Muscle layer of duodenum (tissue), 2 donors: ENCODE measurements around the gene CFAP410.
"Not testable (repeated sequence)": the region's sequence is repeated elsewhere in the genome, so short reads cannot be mapped to it uniquely, and the experiment has no call there.

ENCODE experiments used
- H3K27ac ChIP-seq: one replicate; pipeline ENCODE4 v1.7.0; 2013; ENCODE audit warnings: mild to moderate bottlenecking, low read length
- H3K27me3 ChIP-seq: one replicate; pipeline ENCODE4 v1.7.0; 2013; ENCODE audit warnings: low read depth, mild to moderate bottlenecking, control low read depth, low read length
- H3K36me3 ChIP-seq, 2 donors: one replicate each; pipeline ENCODE4 v1.7.0; 2013; ENCODE audit warnings: low read length in 2 of 2, control low read depth in 1 of 2, mild to moderate bottlenecking in 1 of 2; ENCODE audit not compliant: insufficient read depth in 2 of 2, control insufficient read depth in 1 of 2
- H3K4me1 ChIP-seq, 2 donors: one replicate each; pipeline ENCODE4 v1.7.0; 2013; ENCODE audit warnings: low read length in 2 of 2, mild to moderate bottlenecking in 2 of 2, control low read depth in 1 of 2, moderate library complexity in 1 of 2; ENCODE audit not compliant: insufficient read depth in 2 of 2, control insufficient read depth in 1 of 2
- H3K4me3 ChIP-seq, 2 donors: one replicate each; pipeline ENCODE4 v1.7.0; 2013; ENCODE audit warnings: low read length in 2 of 2, low read depth in 1 of 2, mild to moderate bottlenecking in 1 of 2
- H3K9me3 ChIP-seq, 2 donors: one replicate each; pipeline ENCODE4 v1.7.0; 2013; ENCODE audit warnings: low read length in 2 of 2, control low read depth in 1 of 2, mild to moderate bottlenecking in 1 of 2; ENCODE audit not compliant: control insufficient read depth in 1 of 2
- donor health status: healthy.

Gene CFAP410

DNA sequence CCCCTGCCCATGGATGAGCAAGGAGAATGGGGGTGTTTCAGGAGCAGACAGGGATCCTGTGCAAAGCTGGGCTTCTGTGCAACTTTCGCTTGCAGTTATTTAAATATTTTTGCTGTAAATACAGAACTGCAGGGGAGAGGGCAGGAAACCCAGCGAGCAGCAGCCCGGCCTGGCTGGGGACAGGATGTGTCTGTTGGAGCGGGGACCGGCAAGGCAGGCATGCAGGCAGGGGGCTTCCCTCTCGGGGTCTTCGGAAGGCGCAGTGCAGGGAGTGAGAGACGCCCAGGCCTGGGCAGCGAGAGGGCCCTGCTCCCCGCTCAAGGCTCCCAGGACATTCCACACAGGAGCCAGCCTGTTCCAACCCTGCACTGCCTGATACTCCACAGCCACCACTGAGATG, 55.2 kb downstream of the CFAP410 start:
- Histone ChIP-seq H3K27ac (no peak overlapping the region), H3K27me3 (no peaks in the 10 kb centered on the region), H3K9me3 (no peaks in the 10 kb centered on the region), H3K4me3 (no peak overlapping the region), H3K36me3 (no peaks in the 10 kb centered on the region), H3K4me1 (peaks cover 0 to 5% of the 10 kb centered on the region in 2 donors)

DNA sequence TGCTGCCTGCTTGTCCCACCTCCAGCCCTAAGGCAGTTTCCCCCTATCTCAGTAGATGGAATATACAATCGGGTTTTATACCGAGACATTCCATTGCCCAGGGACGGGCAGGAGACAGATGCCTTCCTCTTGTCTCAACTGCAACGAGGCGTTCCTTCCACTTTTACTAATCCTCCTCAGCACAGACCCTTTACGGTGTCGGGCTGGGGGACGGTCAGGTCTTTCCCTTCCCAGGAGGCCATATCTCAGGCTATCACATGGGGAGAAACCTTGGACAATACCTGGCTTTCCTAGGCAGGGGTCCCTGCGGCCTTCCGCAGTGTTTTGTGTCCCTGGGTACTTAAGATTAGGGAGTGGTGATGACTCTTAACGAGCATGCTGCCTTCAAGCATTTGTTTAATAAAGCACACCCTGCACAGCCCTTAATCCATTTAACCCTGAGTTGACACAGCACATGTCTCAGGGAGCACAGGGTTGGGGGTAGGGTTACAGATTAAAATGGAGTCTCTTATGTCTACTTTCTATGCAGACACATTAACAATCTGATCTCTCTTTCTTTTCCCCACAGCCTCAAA, 55.9 kb downstream of the CFAP410 start:
- H3K4me1 ChIP-seq, H3K27ac ChIP-seq, H3K9me3 ChIP-seq, H3K4me3 ChIP-seq, H3K36me3 ChIP-seq, H3K27me3 ChIP-seq: not testable (repeated sequence)

- H3K4me1 ChIP-seq: peaks cover 0 to 5% of the 10 kb centered on the region in 2 donors
- no peaks in the 10 kb centered on the region for H3K27me3 ChIP-seq
- no peak overlapping the region for H3K27ac ChIP-seq
- H3K4me3 ChIP-seq: no peak overlapping the region
- H3K9me3 ChIP-seq: no peaks in the 10 kb centered on the region
- H3K36me3 ChIP-seq: no peaks in the 10 kb centered on the region
Observed at GRCh38 chr21:44282370-44282769, 56.8 kb downstream of the CFAP410 start.

- Histone ChIP-seq H3K36me3 (no peaks in the 10 kb centered on the region), H3K27ac (no peak overlapping the region), H3K27me3 (no peaks in the 10 kb centered on the region), H3K4me1 (peaks cover 0 to 5% of the 10 kb centered on the region in 2 donors), H3K9me3 (no peaks in the 10 kb centered on the region), H3K4me3 (no peak overlapping the region)
Observed at GRCh38 chr21:44281801-44282200, 57.4 kb downstream of the CFAP410 start.

DNA sequence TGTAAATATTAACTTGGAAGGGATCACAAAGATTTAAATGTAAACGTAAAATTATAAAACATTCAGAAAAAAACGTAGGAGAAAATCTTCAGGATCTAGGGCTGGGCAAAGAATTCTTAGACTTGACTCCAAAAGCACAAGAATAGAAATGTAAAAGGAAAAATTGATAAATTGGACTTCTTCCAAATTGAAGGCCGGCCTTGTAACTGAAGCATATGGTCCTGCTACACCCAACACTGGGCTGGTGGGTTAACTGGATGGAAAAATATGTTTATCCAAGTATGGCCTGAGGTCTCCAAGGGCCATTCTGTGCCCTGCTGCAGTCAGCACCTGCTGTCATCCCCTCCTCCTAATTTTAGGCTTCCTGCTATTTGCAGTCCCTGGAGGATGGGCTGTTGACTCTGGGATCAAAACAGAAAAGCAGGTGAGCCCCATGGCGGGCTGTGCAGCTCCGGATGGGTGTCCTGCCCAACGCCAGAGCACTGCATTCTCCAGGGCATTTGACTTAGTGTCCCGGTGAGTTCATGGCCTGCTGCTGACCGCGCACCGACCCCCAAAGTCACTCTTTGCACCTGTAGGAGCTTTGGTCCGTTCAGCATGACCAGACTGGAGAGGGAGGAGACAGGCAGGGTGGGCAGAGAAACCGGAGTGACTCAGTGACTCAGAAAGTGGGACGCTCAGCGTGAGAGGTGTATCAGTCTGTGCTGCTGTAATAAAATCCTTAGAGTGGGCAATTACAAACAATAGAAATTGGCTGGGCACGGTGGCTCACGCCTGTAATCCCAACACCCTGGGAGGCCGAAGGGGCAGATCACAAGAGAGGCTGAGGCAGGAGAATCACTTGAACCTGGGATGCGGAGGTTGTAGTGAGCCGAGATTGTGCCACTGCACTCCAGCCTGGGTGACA, 59.6 kb downstream of the CFAP410 start:
- H3K4me1 ChIP-seq: no peaks in the 10 kb centered on the region
- H3K27ac ChIP-seq: no peak overlapping the region
- no peaks in the 10 kb centered on the region for H3K9me3 ChIP-seq
- H3K4me3 ChIP-seq: no peak overlapping the region
- H3K36me3 ChIP-seq: no peaks in the 10 kb centered on the region
- H3K27me3 ChIP-seq: no peaks in the 10 kb centered on the region
